ENCODE data around the gene FASN.

Gene FASN

GRCh38 chr17:82064433-82065192 lies 33.4 kb downstream of the FASN start:
- Mint-ChIP-seq H3K4me3 (peak overlapping the region; percentile 77), H3K36me3 (ENCODE audit: insufficient read depth) (peaks cover 10% of the 10 kb centered on the region), H3K27me3 (no peaks in the 10 kb centered on the region), H3K4me1 (peaks cover 7% of the 10 kb centered on the region), H3K27ac (ENCODE audit: low read depth) (peak overlapping the region; percentile 38), H3K9me3 (no peaks in the 10 kb centered on the region)
- ATAC-seq (replicated peaks; ENCODE audit: extremely low read depth, poor library complexity, severe bottlenecking) (no peak), DNase-seq (ENCODE audit: low spot score in 2 of 2) (no peak)

GRCh38 chr17:82063424-82064415 lies 34.3 kb downstream of the FASN start:
- Mint-ChIP-seq H3K27me3 (no peaks in the 10 kb centered on the region), H3K4me3 (peak overlapping the region; percentile 77), H3K9me3 (no peaks in the 10 kb centered on the region), H3K4me1 (peaks cover 7% of the 10 kb centered on the region), H3K36me3 (ENCODE audit: insufficient read depth) (peaks cover 11% of the 10 kb centered on the region), H3K27ac (ENCODE audit: low read depth) (peak overlapping the region; percentile 38)
- ATAC-seq (replicated peaks; ENCODE audit: extremely low read depth, poor library complexity, severe bottlenecking) (no peak), DNase-seq (ENCODE audit: low spot score in 2 of 2) (no peak)

GRCh38 chr17:82062984-82063368 lies 35.1 kb downstream of the FASN start:
- Mint-ChIP-seq H3K36me3 (ENCODE audit: insufficient read depth) (peaks cover 13% of the 10 kb centered on the region), H3K4me1 (peaks cover 7% of the 10 kb centered on the region), H3K27ac (ENCODE audit: low read depth) (no peak overlapping the region), H3K4me3 (no peak overlapping the region), H3K27me3 (no peaks in the 10 kb centered on the region), H3K9me3 (no peaks in the 10 kb centered on the region)
- no peak for ATAC-seq (replicated peaks; ENCODE audit: extremely low read depth, poor library complexity, severe bottlenecking)
- no peak for DNase-seq (ENCODE audit: low spot score in 2 of 2)

- H3K4me3 Mint-ChIP-seq, result no peak overlapping the region
- DNase-seq (ENCODE audit: low spot score in 2 of 2), result no peak
- peaks cover 15% of the 10 kb centered on the region for H3K36me3 Mint-ChIP-seq (ENCODE audit: insufficient read depth)
- no peak for ATAC-seq (replicated peaks; ENCODE audit: extremely low read depth, poor library complexity, severe bottlenecking)
- peaks cover 7% of the 10 kb centered on the region for H3K4me1 Mint-ChIP-seq
- H3K27ac Mint-ChIP-seq (ENCODE audit: low read depth), result no peak overlapping the region
- H3K27me3 Mint-ChIP-seq, result no peaks in the 10 kb centered on the region
- no peaks in the 10 kb centered on the region for H3K9me3 Mint-ChIP-seq
Observed at GRCh38 chr17:82062076-82062983, 35.7 kb downstream of the FASN start.

- no peaks in the 10 kb centered on the region for H3K27me3 Mint-ChIP-seq
- no peaks in the 10 kb centered on the region for H3K9me3 Mint-ChIP-seq
Observed at GRCh38 chr17:82061047-82061925, 36.8 kb downstream of the FASN start.

GRCh38 chr17:82060614-82061013 lies 37.4 kb downstream of the FASN start:
- H3K36me3 Mint-ChIP-seq (ENCODE audit: insufficient read depth), result peaks cover 15% of the 10 kb centered on the region
- H3K27ac Mint-ChIP-seq (ENCODE audit: low read depth), result no peak overlapping the region
- H3K4me3 Mint-ChIP-seq, result no peak overlapping the region
- DNase-seq (ENCODE audit: low spot score in 2 of 2) (no peak), ATAC-seq (replicated peaks; ENCODE audit: extremely low read depth, poor library complexity, severe bottlenecking) (no peak)
- H3K4me1 Mint-ChIP-seq, result no peaks in the 10 kb centered on the region
- H3K27me3 Mint-ChIP-seq, result no peaks in the 10 kb centered on the region
- no peaks in the 10 kb centered on the region for H3K9me3 Mint-ChIP-seq

More at GRCh38 chr17:82061047-82061925, 36.8 kb downstream of the FASN start:
- Mint-ChIP-seq H3K4me1 (peaks cover 4% of the 10 kb centered on the region), H3K27ac (ENCODE audit: low read depth) (no peak overlapping the region), H3K4me3 (no peak overlapping the region), H3K36me3 (ENCODE audit: insufficient read depth) (peaks cover 17% of the 10 kb centered on the region)
- no peak for ATAC-seq (replicated peaks; ENCODE audit: extremely low read depth, poor library complexity, severe bottlenecking)
- DNase-seq (ENCODE audit: low spot score in 2 of 2), result no peak

GRCh38 chr17:82060001-82060380 lies 38.0 kb downstream of the FASN start:
- Mint-ChIP-seq H3K4me1 (no peaks in the 10 kb centered on the region), H3K27ac (ENCODE audit: low read depth) (no peak overlapping the region), H3K4me3 (no peak overlapping the region), H3K36me3 (ENCODE audit: insufficient read depth) (peaks cover 17% of the 10 kb centered on the region), H3K9me3 (no peaks in the 10 kb centered on the region), H3K27me3 (no peaks in the 10 kb centered on the region)
- ATAC-seq (replicated peaks; ENCODE audit: extremely low read depth, poor library complexity, severe bottlenecking), result no peak
- DNase-seq (ENCODE audit: low spot score in 2 of 2), result no peak

- peaks cover 15% of the 10 kb centered on the region for H3K36me3 Mint-ChIP-seq (ENCODE audit: insufficient read depth)
- no peak for DNase-seq (ENCODE audit: low spot score in 2 of 2)
- H3K9me3 Mint-ChIP-seq, result no peaks in the 10 kb centered on the region
- H3K4me1 Mint-ChIP-seq, result no peaks in the 10 kb centered on the region
- no peak overlapping the region for H3K27ac Mint-ChIP-seq (ENCODE audit: low read depth)
- H3K27me3 Mint-ChIP-seq, result no peaks in the 10 kb centered on the region
- no peak for ATAC-seq (replicated peaks; ENCODE audit: extremely low read depth, poor library complexity, severe bottlenecking)
- no peak overlapping the region for H3K4me3 Mint-ChIP-seq
Observed at GRCh38 chr17:82059272-82060000, 38.6 kb downstream of the FASN start.

- Mint-ChIP-seq H3K27ac (ENCODE audit: low read depth) (no peak overlapping the region), H3K4me1 (no peaks in the 10 kb centered on the region), H3K36me3 (ENCODE audit: insufficient read depth) (peaks cover 15% of the 10 kb centered on the region), H3K9me3 (no peaks in the 10 kb centered on the region), H3K27me3 (no peaks in the 10 kb centered on the region), H3K4me3 (no peak overlapping the region)
- ATAC-seq (replicated peaks; ENCODE audit: extremely low read depth, poor library complexity, severe bottlenecking), result no peak
- DNase-seq (ENCODE audit: low spot score in 2 of 2), result no peak
Observed at GRCh38 chr17:82058855-82059249, 39.2 kb downstream of the FASN start.

- Mint-ChIP-seq H3K4me3 (no peak overlapping the region), H3K27ac (ENCODE audit: low read depth) (no peak overlapping the region), H3K9me3 (no peaks in the 10 kb centered on the region), H3K27me3 (no peaks in the 10 kb centered on the region), H3K36me3 (ENCODE audit: insufficient read depth) (peaks cover 15% of the 10 kb centered on the region), H3K4me1 (no peaks in the 10 kb centered on the region)
- DNase-seq (ENCODE audit: low spot score in 2 of 2) (no peak), ATAC-seq (replicated peaks; ENCODE audit: extremely low read depth, poor library complexity, severe bottlenecking) (no peak)
Observed at GRCh38 chr17:82058230-82058854, 39.7 kb downstream of the FASN start.

Measured in central memory CD8-positive, alpha-beta T cell (primary cell).